ENCODE data around the gene FHL2.
A peak's percentile ranks its signal among the peaks of the same experiment; 100 is the strongest.

Gene FHL2

DNA sequence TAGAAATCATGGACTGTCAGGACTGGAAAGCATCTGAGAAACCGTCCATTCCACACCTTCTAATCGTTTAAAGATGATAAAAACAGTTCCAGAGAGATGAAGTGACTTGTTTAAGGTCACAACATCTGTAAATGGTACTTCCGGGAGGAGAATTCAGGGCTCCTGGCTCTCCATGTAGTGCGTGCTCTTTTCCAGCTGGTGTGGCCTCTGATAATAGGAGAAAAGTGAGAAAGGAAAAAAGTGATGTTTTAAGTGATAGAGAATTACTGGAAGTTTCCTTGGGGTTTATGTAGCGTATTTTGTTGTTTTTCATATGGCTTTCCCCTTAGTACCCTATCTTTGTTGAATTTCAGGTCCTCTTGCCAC lies 60.8 kb downstream of the FHL2 start:
- ChIA-PET POLR2A (interaction anchor here (1.3 kb wide), 1 partner anchor 9 kb away, joined by 6 read pairs; no protein-coding TSS in a partner anchor), CTCF (interaction anchor here (0.7 to 16.0 kb wide), 6 partner anchors 8 to 254 kb away, joined by 3 to 476 read pairs (median 4); no protein-coding TSS in a partner anchor)
- H3K4me3 ChIP-seq (ENCODE audit: low read depth, low read length), result peak overlapping the region; percentile 90
- TF ChIP-seq, protein P1, sequence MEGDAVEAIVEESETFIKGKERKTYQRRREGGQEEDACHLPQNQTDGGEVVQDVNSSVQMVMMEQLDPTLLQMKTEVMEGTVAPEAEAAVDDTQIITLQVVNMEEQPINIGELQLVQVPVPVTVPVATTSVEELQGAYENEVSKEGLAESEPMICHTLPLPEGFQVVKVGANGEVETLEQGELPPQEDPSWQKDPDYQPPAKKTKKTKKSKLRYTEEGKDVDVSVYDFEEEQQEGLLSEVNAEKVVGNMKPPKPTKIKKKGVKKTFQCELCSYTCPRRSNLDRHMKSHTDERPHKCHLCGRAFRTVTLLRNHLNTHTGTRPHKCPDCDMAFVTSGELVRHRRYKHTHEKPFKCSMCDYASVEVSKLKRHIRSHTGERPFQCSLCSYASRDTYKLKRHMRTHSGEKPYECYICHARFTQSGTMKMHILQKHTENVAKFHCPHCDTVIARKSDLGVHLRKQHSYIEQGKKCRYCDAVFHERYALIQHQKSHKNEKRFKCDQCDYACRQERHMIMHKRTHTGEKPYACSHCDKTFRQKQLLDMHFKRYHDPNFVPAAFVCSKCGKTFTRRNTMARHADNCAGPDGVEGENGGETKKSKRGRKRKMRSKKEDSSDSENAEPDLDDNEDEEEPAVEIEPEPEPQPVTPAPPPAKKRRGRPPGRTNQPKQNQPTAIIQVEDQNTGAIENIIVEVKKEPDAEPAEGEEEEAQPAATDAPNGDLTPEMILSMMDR (IDR thresholded peaks at IDR 0.05; ENCODE audit: insufficient read depth, low read length, missing control alignments), result no peak
- DNase-seq (ENCODE audit: low read depth, low spot score), result no peak

DNA sequence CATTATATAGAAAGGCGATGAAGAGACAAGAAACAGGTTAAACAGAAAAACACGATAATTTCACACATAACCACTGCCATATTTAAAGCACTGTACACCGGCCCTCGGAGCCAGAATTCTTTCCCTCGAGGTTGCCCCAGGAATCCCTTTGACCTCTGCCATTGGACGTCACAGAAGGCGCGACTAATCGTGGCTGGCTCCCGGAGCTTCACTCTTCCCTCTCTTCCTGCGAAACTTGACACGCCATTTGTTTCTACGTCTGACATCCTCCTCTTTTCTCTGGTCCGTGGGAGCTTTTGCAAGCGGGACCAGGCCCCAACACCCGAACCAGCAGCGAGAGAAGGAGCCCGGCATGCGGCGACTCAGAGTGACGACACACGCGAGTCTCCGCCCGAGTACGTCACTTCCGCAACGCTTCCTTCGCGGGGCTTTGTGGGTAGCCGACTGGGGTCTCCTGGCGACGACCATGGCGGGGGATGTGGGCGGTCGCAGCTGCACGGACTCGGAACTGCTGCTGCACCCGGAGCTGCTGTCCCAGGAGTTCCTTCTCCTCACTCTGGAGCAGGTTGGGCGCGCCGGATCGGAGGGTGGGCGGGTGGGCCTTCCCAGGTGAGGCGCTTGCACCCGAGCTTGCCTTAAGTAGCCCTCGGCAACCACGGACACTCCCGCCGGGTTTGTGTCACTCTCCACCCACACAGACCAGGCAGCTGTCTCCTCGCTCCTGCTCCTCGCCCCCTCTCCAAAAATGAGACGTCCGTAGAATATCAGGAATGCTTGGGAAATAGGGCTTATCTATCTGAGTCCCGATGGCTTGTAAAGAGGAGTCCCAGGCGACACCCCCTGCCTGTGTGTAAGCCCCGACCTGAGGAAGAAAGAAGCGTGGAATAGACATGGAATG lies 61.5 kb downstream of the FHL2 start, which contains the start of gene C2orf49:
C2orf49 (plus strand) TSS at position 419 of the 898 bp plus-strand sequence; CDS start at position 467, 48 bp downstream.
- DNase-seq (ENCODE audit: low read depth, low spot score), result no peak

DNA sequence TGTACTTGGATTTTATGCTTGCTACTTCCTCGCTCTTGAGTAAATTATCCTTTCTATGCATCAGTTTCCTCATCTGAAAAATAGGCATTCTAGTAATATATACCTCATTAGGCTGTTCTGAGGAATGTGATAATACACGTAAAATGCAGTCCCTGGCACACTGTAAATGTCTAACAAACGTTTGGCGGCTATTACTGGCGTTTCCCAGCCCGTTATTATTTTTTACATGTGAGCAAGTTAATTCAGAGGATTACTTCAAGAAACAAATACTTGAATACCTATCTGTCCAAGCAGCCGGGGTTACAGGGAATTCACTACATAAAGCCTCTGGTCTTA lies 62.1 kb downstream of the FHL2 start:
- POLR2A ChIA-PET, result interaction anchor here (0.6 to 1.3 kb wide), 2 partner anchors 8 to 57 kb away, joined by 3 to 6 read pairs; no protein-coding TSS in a partner anchor
- TF ChIP-seq, protein P1 (IDR thresholded peaks at IDR 0.05; ENCODE audit: insufficient read depth, low read length, missing control alignments), result no peak
- DNase-seq (ENCODE audit: low read depth, low spot score), result no peak
- CTCF ChIA-PET, result interaction anchor here (14.1 to 16.0 kb wide), 2 partner anchors 185 to 205 kb away, joined by 224 to 476 read pairs; no protein-coding TSS in a partner anchor
- H3K4me3 ChIP-seq (ENCODE audit: low read depth, low read length), result peak overlapping the region; percentile 90

More for the DNA sequence above, 61.5 kb downstream of the FHL2 start, which contains the start of gene C2orf49:
- peak within 1 kb of the TSS; percentile 90 for H3K4me3 ChIP-seq (ENCODE audit: low read depth, low read length)
- CTCF ChIA-PET, result interaction anchor here (1.1 to 16.0 kb wide), 3 partner anchors 9 to 204 kb away, joined by 3 to 476 read pairs (median 224); no protein-coding TSS in a partner anchor
- POLR2A ChIA-PET, result interaction anchor here (0.6 to 1.3 kb wide), 2 partner anchors 9 to 56 kb away, joined by 3 to 6 read pairs; no protein-coding TSS in a partner anchor
- TF ChIP-seq, protein P1 (IDR thresholded peaks at IDR 0.05; ENCODE audit: insufficient read depth, low read length, missing control alignments), result no peak

DNA sequence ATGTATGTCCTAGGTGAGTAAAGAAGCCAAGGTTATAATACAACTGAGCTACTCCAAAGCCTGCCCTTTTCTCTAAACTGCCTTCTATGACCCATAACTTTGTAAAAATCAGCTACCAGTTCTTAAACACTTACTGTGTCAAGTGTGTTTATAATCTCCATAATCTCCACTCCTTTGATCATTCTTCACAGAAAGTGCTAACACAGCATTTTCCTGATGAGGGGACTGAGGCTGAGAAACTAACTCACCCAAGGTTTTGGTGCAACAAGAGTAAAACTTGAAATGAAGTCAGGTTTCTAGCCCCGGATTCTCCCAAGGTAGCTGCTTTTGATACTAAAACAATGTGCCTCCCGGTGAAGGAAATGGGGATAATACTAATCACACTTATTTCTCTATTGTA lies 63.4 kb downstream of the FHL2 start:
- no peak for DNase-seq (ENCODE audit: low read depth, low spot score)
- CTCF ChIA-PET, result interaction anchor here (1.0 to 16.0 kb wide), 2 partner anchors 186 to 206 kb away, joined by 3 to 476 read pairs; no protein-coding TSS in a partner anchor
- H3K4me3 ChIP-seq (ENCODE audit: low read depth, low read length), result no peak overlapping the region
- POLR2A ChIA-PET, result no interaction called here
- TF ChIP-seq, protein P1 (IDR thresholded peaks at IDR 0.05; ENCODE audit: insufficient read depth, low read length, missing control alignments), result no peak

DNA sequence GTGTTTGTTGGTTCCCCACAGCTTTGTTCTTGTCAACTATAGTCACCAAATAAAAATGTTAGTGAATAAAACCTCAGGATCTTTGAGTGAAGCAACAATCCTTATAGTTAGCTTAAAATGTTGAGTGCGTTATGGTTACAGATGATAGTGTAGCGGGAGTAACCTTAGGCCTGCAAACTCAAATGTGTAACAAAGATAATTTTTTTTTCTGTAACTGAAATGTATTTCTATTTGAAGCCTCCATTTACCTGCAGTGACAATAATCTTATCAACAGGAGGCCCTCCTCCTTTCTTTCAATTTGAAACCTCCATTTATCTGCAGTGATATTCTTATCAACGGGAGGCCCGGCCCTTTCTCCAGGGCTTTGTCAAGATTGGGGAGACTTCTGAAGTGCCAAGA lies 64.6 kb downstream of the FHL2 start:
- H3K4me3 ChIP-seq (ENCODE audit: low read depth, low read length), result no peak overlapping the region
- DNase-seq (ENCODE audit: low read depth, low spot score), result no peak
- TF ChIP-seq, protein P1 (IDR thresholded peaks at IDR 0.05; ENCODE audit: insufficient read depth, low read length, missing control alignments), result no peak
- ChIA-PET POLR2A (no interaction called here), CTCF (interaction anchor here (1.2 kb wide), 1 partner anchor 12 kb away, joined by 3 read pairs; no protein-coding TSS in a partner anchor)

All from AG04449 (cell line).